Urinary bladder (tissue), 4 donors: Measurements from ENCODE around the gene HERC3. TPM values are rescaled to one million over a fixed set of nuclear protein-coding genes. Genes with fewer than 3 reads are reported as not detected.

Experiments
- DNase-seq: peaks from one replicate; pipeline ENCODE4 v3.0.0-alpha.2; 2015; ENCODE audit errors: extremely low spot score
- H3K27ac ChIP-seq: one replicate; pipeline ENCODE4 v1.5.1; 2013; ENCODE audit warnings: low read depth, mild to moderate bottlenecking, moderate library complexity
- H3K36me3 ChIP-seq: one replicate; pipeline ENCODE4 v1.6.1; 2013; ENCODE audit warnings: mild to moderate bottlenecking, moderate library complexity; ENCODE audit not compliant: insufficient read depth
- H3K4me1 ChIP-seq: one replicate; pipeline ENCODE4 v1.6.1; 2013; ENCODE audit warnings: mild to moderate bottlenecking, moderate library complexity; ENCODE audit not compliant: insufficient read depth
- H3K4me3 ChIP-seq: one replicate; pipeline ENCODE4 v1.5.1; 2013; ENCODE audit warnings: low read depth, low read length
- WGBS: extraction: QIAGEN DNeasy Blood & Tissue Kit; methylation state at CpG from one replicate; pipeline ENCODE4 v1.1.7; 2013; 5-methylcytosine and 5-hydroxymethylcytosine counted together
- polyA plus RNA-seq: library from polyadenylated mRNA; stranded (reverse); fragments of 200-250 nt; gene quantifications from one replicate; pipeline ENCODE4 v1.2.3, GENCODE V29; 2013
- total RNA-seq: library from RNA; depleted of rRNA; stranded (reverse); fragments of >200 nt; gene quantifications from one replicate; pipeline ENCODE4 v1.2.3, GENCODE V29; 2014
- donor health status: healthy with polysubstance abuse.
- donor health status: healthy.

Gene HERC3
- total RNA-seq (30.8 TPM), polyA plus RNA-seq (18.1 TPM)

GRCh38 chr4:88591787-88592599 lies at the start of gene HERC3:
HERC3 (plus strand) TSS chr4:88592480; CDS start chr4:88605824, 13,344 bp downstream.
- peak; percentile 69 for DNase-seq
- peak within 1 kb of the TSS; percentile 90 for H3K27ac ChIP-seq
- H3K36me3 ChIP-seq, result no peaks in the 10 kb centered on the region
- H3K4me3 ChIP-seq, result peak within 1 kb of the TSS; percentile 91
- peaks cover 2% of the 10 kb centered on the region for H3K4me1 ChIP-seq
- under 1% methylated on average over 73 of the region's 73 CpGs for WGBS

- WGBS, result 90% methylated on average over 7 of the region's 7 CpGs
- no peak overlapping the region for H3K27ac ChIP-seq
- DNase-seq, result no peak
Measured at GRCh38 chr4:88549815-88550214, 42.5 kb upstream of the HERC3 start.

GRCh38 chr4:88567591-88567990 lies 24.7 kb upstream of the HERC3 start:
- no peaks in the 10 kb centered on the region for H3K36me3 ChIP-seq
- no peak for DNase-seq
- 90% methylated on average over 1 of the region's 1 CpG for WGBS
- H3K4me3 ChIP-seq, result no peak overlapping the region
- H3K27ac ChIP-seq, result no peak overlapping the region
- no peaks in the 10 kb centered on the region for H3K4me1 ChIP-seq

More at GRCh38 chr4:88549815-88550214, 42.5 kb upstream of the HERC3 start:
- Histone ChIP-seq H3K36me3 (no peaks in the 10 kb centered on the region), H3K4me1 (no peaks in the 10 kb centered on the region), H3K4me3 (no peak overlapping the region)

- no peaks in the 10 kb centered on the region for H3K4me1 ChIP-seq
- H3K4me3 ChIP-seq, result no peak overlapping the region
- DNase-seq, result no peak
- no peaks in the 10 kb centered on the region for H3K36me3 ChIP-seq
- no peak overlapping the region for H3K27ac ChIP-seq
Measured at GRCh38 chr4:88570001-88570400, 22.3 kb upstream of the HERC3 start.

GRCh38 chr4:88573276-88573980 lies 18.9 kb upstream of the HERC3 start:
- 38% methylated on average over 2 of the region's 2 CpGs for WGBS
- DNase-seq, result no peak
- Histone ChIP-seq H3K4me3 (no peak overlapping the region), H3K4me1 (no peaks in the 10 kb centered on the region), H3K36me3 (no peaks in the 10 kb centered on the region), H3K27ac (no peak overlapping the region)

GRCh38 chr4:88573995-88574394 lies 18.3 kb upstream of the HERC3 start:
- 45% methylated on average over 2 of the region's 2 CpGs for WGBS
- Histone ChIP-seq H3K36me3 (no peaks in the 10 kb centered on the region), H3K27ac (no peak overlapping the region), H3K4me1 (no peaks in the 10 kb centered on the region), H3K4me3 (no peak overlapping the region)
- DNase-seq, result no peak

- Histone ChIP-seq H3K4me3 (no peak overlapping the region), H3K4me1 (no peaks in the 10 kb centered on the region), H3K36me3 (no peaks in the 10 kb centered on the region), H3K27ac (no peak overlapping the region)
- 73% methylated on average over 1 of the region's 1 CpG for WGBS
- no peak for DNase-seq
Measured at GRCh38 chr4:88575186-88575585, 17.1 kb upstream of the HERC3 start.

GRCh38 chr4:88582493-88582892 lies 9.8 kb upstream of the HERC3 start:
- no peaks in the 10 kb centered on the region for H3K36me3 ChIP-seq
- WGBS, result 72% methylated on average over 2 of the region's 2 CpGs

GRCh38 chr4:88583631-88584470 lies 8.4 kb upstream of the HERC3 start:
- H3K4me1 ChIP-seq, result no peaks in the 10 kb centered on the region
- H3K36me3 ChIP-seq, result no peaks in the 10 kb centered on the region
- no peak for DNase-seq
- H3K27ac ChIP-seq, result no peak overlapping the region
- H3K4me3 ChIP-seq, result no peak overlapping the region
- over 99% methylated on average over 3 of the region's 3 CpGs for WGBS

More at GRCh38 chr4:88582493-88582892, 9.8 kb upstream of the HERC3 start:
- DNase-seq, result no peak
- Histone ChIP-seq H3K27ac (no peak overlapping the region), H3K4me3 (no peak overlapping the region), H3K4me1 (no peaks in the 10 kb centered on the region)

GRCh38 chr4:88584471-88584900 lies 7.8 kb upstream of the HERC3 start:
- Histone ChIP-seq H3K36me3 (no peaks in the 10 kb centered on the region), H3K27ac (no peak overlapping the region), H3K4me1 (no peaks in the 10 kb centered on the region), H3K4me3 (no peak overlapping the region)
- DNase-seq, result no peak
- 81% methylated on average over 2 of the region's 2 CpGs for WGBS

- Histone ChIP-seq H3K27ac (no peak overlapping the region), H3K4me1 (no peaks in the 10 kb centered on the region), H3K4me3 (no peak overlapping the region), H3K36me3 (no peaks in the 10 kb centered on the region)
- DNase-seq, result no peak
- 68% methylated on average over 3 of the region's 3 CpGs for WGBS
Measured at GRCh38 chr4:88585917-88586316, 6.4 kb upstream of the HERC3 start.

- H3K4me1 ChIP-seq, result no peaks in the 10 kb centered on the region
- no peaks in the 10 kb centered on the region for H3K36me3 ChIP-seq
- DNase-seq, result no peak
- no peak overlapping the region for H3K4me3 ChIP-seq
- no peak overlapping the region for H3K27ac ChIP-seq
- WGBS, result 81% methylated on average over 1 of the region's 1 CpG
Measured at GRCh38 chr4:88587306-88587705, 5.0 kb upstream of the HERC3 start.

- Histone ChIP-seq H3K36me3 (no peaks in the 10 kb centered on the region), H3K4me1 (peaks cover 4% of the 10 kb centered on the region), H3K4me3 (peak overlapping the region; percentile 91), H3K27ac (peak overlapping the region; percentile 90)
- under 1% methylated on average over 89 of the region's 89 CpGs for WGBS
- DNase-seq, result peak; percentile 31
Measured at GRCh38 chr4:88592600-88593448, 544 bp downstream of the HERC3 start.
